T-cell (primary cell): ENCODE measurements around the gene BCLAF3. TPM values are rescaled to one million over a fixed set of nuclear protein-coding genes. Genes with fewer than 3 reads are reported as not detected.

ENCODE experiments used
- ATAC-seq, 4 experiments: fragments of 200-7000 bp in 3 of 4; fragments of 150-1000 bp in 1 of 4; cut with Tn5 transposase; replicated peaks in 1 of 4; 1 replicate in 3 of 4; 2 replicates in 1 of 4; pipeline ENCODE4 v1.10.0; 2021; ENCODE audit warnings: moderate library complexity in 3 of 4, mild to moderate bottlenecking in 2 of 4, moderate number of reproducible peaks in 1 of 4
- CTCF ChIA-PET, 2 donors: fragments of 300-600 bp; sonication (Branson Sonifier 250); formaldehyde crosslinking; loops; one replicate each; lab custom pipeline; 2022; ENCODE audit warnings: antibody characterized with exemption in 2 of 2; lab: Charles Lee
- POLR2A ChIA-PET, 2 donors: fragments of 300-600 bp; sonication (Branson Sonifier 250); formaldehyde crosslinking; loops; one replicate each; lab custom pipeline; 2022; ENCODE audit warnings: antibody characterized with exemption in 2 of 2; lab: Charles Lee
- DNase-seq, 35 experiments: peaks; one replicate each; pipeline versions ENCODE4 v3.0.0 to v3.0.0-alpha.2; 2013 to 2023
- H3K27ac ChIP-seq: one replicate; pipeline ENCODE4 v1.5.1; 2013; ENCODE audit warnings: low read length
- H3K27me3 ChIP-seq, 2 experiments: replicated peaks in 1 of 2; 1 replicate in 1 of 2; 2 replicates in 1 of 2; pipeline versions ENCODE4 v1.6.1 to v1.7.0; 2013; ENCODE audit warnings: low read length in 1 of 2, mixed read lengths in 1 of 2; ENCODE audit not compliant: control insufficient read depth in 2 of 2, insufficient read depth in 2 of 2; ENCODE audit errors: extremely low read depth in 1 of 2
- H3K36me3 ChIP-seq, 2 donors: 1 replicate in 1 of 2; 2 replicates in 1 of 2; pipeline versions ENCODE4 v1.6.1 to v1.7.0; 2013; ENCODE audit warnings: low read length in 1 of 2; ENCODE audit not compliant: control insufficient read depth in 2 of 2, insufficient read depth in 1 of 2; ENCODE audit errors: extremely low read depth in 1 of 2
- H3K4me1 ChIP-seq, 2 experiments: 1 replicate in 1 of 2; 2 replicates in 1 of 2; pipeline versions ENCODE4 v1.6.1 to v1.7.0; 2013; ENCODE audit warnings: low read length in 2 of 2, mixed read lengths in 1 of 2; ENCODE audit not compliant: insufficient read depth in 2 of 2, control insufficient read depth in 1 of 2; ENCODE audit errors: extremely low read depth in 1 of 2
- H3K4me3 ChIP-seq, 2 donors: 1 replicate in 1 of 2; 2 replicates in 1 of 2; pipeline versions ENCODE4 v1.5.1 to v1.7.0; 2013; ENCODE audit warnings: mild to moderate bottlenecking in 2 of 2, low read length in 1 of 2, moderate library complexity in 1 of 2; ENCODE audit not compliant: control insufficient read depth in 1 of 2; ENCODE audit errors: extremely low read depth in 1 of 2
- H3K9me3 ChIP-seq: 2 replicates; pipeline ENCODE4 v1.7.0; 2013
- H3K27ac Mint-ChIP-seq, 2 donors: one replicate each; pipeline ENCODE4 v1.8.0; 2020 to 2021; ENCODE audit warnings: mild to moderate bottlenecking in 2 of 2, mixed read lengths in 2 of 2
- H3K27me3 Mint-ChIP-seq, 2 donors: one replicate each; pipeline ENCODE4 v1.8.0; 2021 to 2022; ENCODE audit warnings: mixed read lengths in 2 of 2
- H3K36me3 Mint-ChIP-seq: one replicate; pipeline ENCODE4 v1.8.0; 2021; ENCODE audit warnings: mixed read lengths
- H3K4me1 Mint-ChIP-seq, 3 donors: one replicate each; pipeline ENCODE4 v1.8.0; 2020 to 2022; ENCODE audit warnings: mixed read lengths in 3 of 3, mild to moderate bottlenecking in 1 of 3
- H3K4me3 Mint-ChIP-seq, 3 donors: one replicate each; pipeline ENCODE4 v1.8.0; 2020 to 2022; ENCODE audit warnings: mild to moderate bottlenecking in 3 of 3, mixed read lengths in 3 of 3, moderate library complexity in 3 of 3
- H3K9me3 Mint-ChIP-seq, 3 donors: one replicate each; pipeline ENCODE4 v1.8.0; 2020 to 2022; ENCODE audit warnings: mixed read lengths in 3 of 3
- WGBS: methylation state at CpG from one replicate; pipeline ENCODE4 v1.1.5; 2013; ENCODE audit warnings: missing lambda C conversion rate; ENCODE audit not compliant: insufficient coverage; 5-methylcytosine and 5-hydroxymethylcytosine counted together
- total RNA-seq, 35 experiments: library from RNA in 6 of 35; stranded (reverse) in 6 of 35; fragments of 120-200 nt in 1 of 35; gene quantifications; one replicate each; pipeline versions ENCODE4 v1.2.1 to v1.2.4 and lab custom pipeline; 2013 to 2026

BCLAF3 gene
- total RNA-seq, 5 donors from 2014 or later (not counting 1 experiment from before 2014, with no cell fraction given), result 9.1 to 13.6 (median 10.0) TPM

DNA sequence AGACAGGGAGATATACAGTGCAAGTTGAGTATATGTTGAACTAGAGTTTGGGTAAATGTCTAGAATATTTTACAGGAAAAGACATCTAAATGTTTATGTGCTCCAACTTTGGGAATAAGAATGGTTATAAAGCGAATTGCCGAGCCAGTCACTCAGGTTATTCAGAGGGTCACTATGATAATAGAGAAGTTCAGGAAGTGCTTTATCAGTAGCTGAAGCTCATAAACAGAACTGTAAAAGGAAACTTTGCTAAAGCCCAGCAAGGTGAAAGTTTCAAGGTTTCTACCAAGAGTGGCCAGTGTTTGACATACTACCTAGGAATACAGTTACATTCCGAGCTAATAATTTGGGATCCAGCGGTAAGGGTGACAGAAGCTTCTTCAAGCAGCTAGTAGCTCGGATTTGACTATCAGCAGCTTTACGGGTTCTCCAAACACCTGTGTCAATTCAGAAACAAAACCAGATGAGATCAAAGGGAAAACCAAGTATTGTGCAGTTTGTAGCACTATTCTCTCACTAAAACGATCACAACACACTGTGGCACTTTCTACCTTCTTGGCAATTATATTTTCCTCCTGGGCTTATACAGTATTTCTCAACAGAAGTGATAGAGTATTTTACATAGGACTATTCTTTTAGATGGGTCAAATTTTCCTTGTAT is 17.2 kb upstream of the BCLAF3 start:
- CTCF ChIA-PET, result interaction anchor here in 1 of 2 donors (0.6 kb wide), 1 partner anchor 76 kb away, joined by 8 read pairs; no protein-coding TSS in a partner anchor
- Mint-ChIP-seq H3K4me3 (no peak overlapping the region), H3K27me3 (no peaks in the 10 kb centered on the region), H3K36me3 (no peaks in the 10 kb centered on the region), H3K27ac (no peak overlapping the region), H3K9me3 (no peaks in the 10 kb centered on the region), H3K4me1 (peaks cover 0 to 2% (median 1%) of the 10 kb centered on the region in 3 donors)
- WGBS, result 75% methylated on average over 3 of the region's 7 CpGs
- no peaks in the 10 kb centered on the region for H3K9me3 ChIP-seq
- no peak overlapping the region for H3K4me3 ChIP-seq
- H3K36me3 ChIP-seq, result no peaks in the 10 kb centered on the region
- H3K27me3 ChIP-seq, result no peaks in the 10 kb centered on the region
- POLR2A ChIA-PET, result interaction anchor here in 1 of 2 donors (0.6 to 0.7 kb wide), 2 partner anchors 296 to 1257 kb away, joined by 3 to 4 read pairs; no protein-coding TSS in a partner anchor
- ATAC-seq, result no peak
- no peak for DNase-seq
- no peak overlapping the region for H3K27ac ChIP-seq
- H3K4me1 ChIP-seq, result no peaks in the 10 kb centered on the region

DNA sequence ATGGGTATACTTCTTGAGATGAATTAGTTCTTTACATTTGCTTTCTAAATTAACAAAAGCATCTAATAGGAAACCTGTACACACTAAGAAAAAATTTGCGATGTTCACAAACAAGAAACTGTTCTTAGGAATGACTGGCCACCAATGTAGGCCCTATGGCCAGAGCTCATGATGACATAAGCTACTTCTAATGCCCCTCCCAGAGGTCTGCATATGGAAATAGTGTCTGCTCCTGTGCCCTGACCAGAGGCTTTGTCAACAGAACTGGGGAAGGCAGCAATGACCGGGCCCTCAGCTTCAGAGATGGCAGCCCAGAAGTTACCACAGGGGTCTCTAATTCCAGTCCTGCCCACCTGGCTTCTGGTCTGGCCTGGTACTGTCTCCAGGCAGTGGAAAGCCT is 15.0 kb upstream of the BCLAF3 start:
- H3K27ac Mint-ChIP-seq, result no peak overlapping the region
- Histone ChIP-seq H3K27ac (no peak overlapping the region), H3K4me3 (no peak overlapping the region), H3K4me1 (no peaks in the 10 kb centered on the region), H3K27me3 (no peaks in the 10 kb centered on the region), H3K36me3 (no peaks in the 10 kb centered on the region), H3K9me3 (no peaks in the 10 kb centered on the region)
- no peak for ATAC-seq
- ChIA-PET POLR2A (no interaction called here), CTCF (no interaction called here)
- DNase-seq, result no peak
- 100% methylated on average over 1 of the region's 2 CpGs for WGBS
- no peaks in the 10 kb centered on the region for H3K9me3 Mint-ChIP-seq
- no peaks in the 10 kb centered on the region for H3K36me3 Mint-ChIP-seq
- H3K27me3 Mint-ChIP-seq, result no peaks in the 10 kb centered on the region
- H3K4me1 Mint-ChIP-seq, result peaks cover 0 to 2% (median 1%) of the 10 kb centered on the region in 3 donors
- no peak overlapping the region for H3K4me3 Mint-ChIP-seq

DNA sequence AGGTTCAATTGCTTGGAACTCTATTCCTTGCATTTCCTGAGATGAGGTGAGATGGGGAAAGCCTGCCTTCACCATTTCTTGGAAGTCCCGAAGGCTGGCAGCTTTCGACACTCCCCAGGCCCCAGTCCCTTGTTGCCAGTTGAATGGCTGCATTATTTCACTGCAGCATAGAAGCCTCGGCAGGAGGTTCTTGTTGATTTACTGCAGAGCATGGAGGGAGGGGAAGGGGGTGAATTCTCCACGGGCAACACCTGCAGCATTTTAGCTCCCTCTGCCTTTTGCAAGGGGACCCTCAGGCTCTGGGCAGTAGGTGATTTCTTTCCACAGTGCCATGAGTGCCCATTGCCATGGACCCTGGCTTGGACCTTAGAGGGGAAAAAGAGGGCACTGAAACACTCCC is 10.7 kb upstream of the BCLAF3 start:
- no peak for ATAC-seq
- H3K9me3 Mint-ChIP-seq, result no peaks in the 10 kb centered on the region

DNA sequence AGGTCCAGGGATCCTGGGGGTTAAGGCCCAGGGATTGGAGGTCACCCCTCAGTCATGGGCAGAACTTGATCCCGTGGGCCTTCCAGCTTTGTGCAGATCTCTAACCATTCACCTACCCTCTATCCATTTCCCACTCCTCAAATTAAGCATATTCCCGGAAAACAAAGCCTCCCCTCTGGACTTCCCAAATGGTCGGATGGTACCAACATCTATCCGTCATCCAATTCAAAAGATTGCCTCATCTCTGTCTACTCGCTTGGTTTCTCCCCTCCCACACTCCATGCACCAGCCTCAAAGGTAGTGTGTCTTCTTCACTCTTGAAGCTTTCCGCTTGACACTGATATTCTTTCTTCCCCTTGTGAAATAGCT is 473 bp upstream of the BCLAF3 start:
- Mint-ChIP-seq H3K9me3 (no peaks in the 10 kb centered on the region), H3K36me3 (no peaks in the 10 kb centered on the region), H3K4me3 (peak overlapping the region; percentile 79 to 92 (median 87)), H3K4me1 (peaks cover 15 to 25% (median 22%) of the 10 kb centered on the region in 3 donors), H3K27ac (peak overlapping the region; percentile 90 to 94), H3K27me3 (peaks cover 0 to 15% of the 10 kb centered on the region in 2 donors)
- ATAC-seq (peak in 2 of 4 experiments; percentile 4 to 26), DNase-seq (peak in 9 of 35 experiments; percentile 0 to 35 (median 6))
- Histone ChIP-seq H3K9me3 (no peaks in the 10 kb centered on the region), H3K4me3 (peak overlapping the region; percentile 19 to 48), H3K36me3 (no peaks in the 10 kb centered on the region), H3K27ac (peak overlapping the region; percentile 74), H3K27me3 (no peaks in the 10 kb centered on the region), H3K4me1 (peaks cover 0 to 9% of the 10 kb centered on the region in 2 experiments)
- WGBS, result 17% methylated on average over 5 of the region's 6 CpGs
- POLR2A ChIA-PET, result no interaction called here
- CTCF ChIA-PET, result no interaction called here

More for the DNA sequence above, 10.7 kb upstream of the BCLAF3 start:
- CTCF ChIA-PET, result no interaction called here
- Histone ChIP-seq H3K4me3 (no peak overlapping the region), H3K9me3 (no peaks in the 10 kb centered on the region), H3K36me3 (no peaks in the 10 kb centered on the region), H3K27me3 (no peaks in the 10 kb centered on the region), H3K4me1 (no peaks in the 10 kb centered on the region), H3K27ac (no peak overlapping the region)
- H3K27ac Mint-ChIP-seq, result no peak overlapping the region
- H3K4me1 Mint-ChIP-seq, result no peaks in the 10 kb centered on the region
- no peak overlapping the region for H3K4me3 Mint-ChIP-seq
- peaks cover 0 to 4% of the 10 kb centered on the region in 2 donors for H3K27me3 Mint-ChIP-seq
- POLR2A ChIA-PET, result no interaction called here
- WGBS, result no CpG with 5 or more reads among the region's 4 CpGs
- no peaks in the 10 kb centered on the region for H3K36me3 Mint-ChIP-seq
- DNase-seq, result no peak

DNA sequence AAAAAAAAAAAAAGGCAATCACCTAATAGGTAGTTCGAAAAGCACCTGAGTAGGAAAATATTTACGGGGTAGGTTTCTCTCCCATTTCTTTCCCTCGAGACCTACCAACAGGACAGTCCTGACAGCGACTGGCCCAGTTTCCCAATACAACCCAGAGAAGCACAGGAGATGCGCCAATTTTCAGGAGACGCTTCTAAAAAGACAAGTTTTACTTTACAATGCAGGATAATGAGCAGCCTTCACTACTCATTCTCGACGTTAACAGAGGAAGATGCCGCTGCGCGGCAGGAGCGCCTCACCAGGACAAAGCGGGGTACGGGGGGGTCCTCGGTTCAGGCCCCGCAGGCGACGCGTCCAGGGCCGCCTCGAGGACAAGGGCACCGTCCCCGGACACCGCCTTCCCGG is 708 bp downstream of the BCLAF3 start:
- ATAC-seq (peak; percentile 29 to 42 (median 33)), DNase-seq (peak in 22 of 35 experiments; percentile 0 to 36 (median 14))
- ChIA-PET POLR2A (no interaction called here), CTCF (no interaction called here)
- Histone ChIP-seq H3K27me3 (no peaks in the 10 kb centered on the region), H3K4me3 (peak overlapping the region; percentile 29 to 63), H3K9me3 (no peaks in the 10 kb centered on the region), H3K27ac (peak overlapping the region; percentile 47), H3K36me3 (no peaks in the 10 kb centered on the region), H3K4me1 (peaks cover 0 to 9% of the 10 kb centered on the region in 2 experiments)
- no peaks in the 10 kb centered on the region for H3K9me3 Mint-ChIP-seq
- peaks cover 0 to 14% of the 10 kb centered on the region in 2 donors for H3K27me3 Mint-ChIP-seq
- H3K4me3 Mint-ChIP-seq, result peak overlapping the region; percentile 69 to 89 (median 70)
- peak overlapping the region; percentile 76 to 85 for H3K27ac Mint-ChIP-seq
- WGBS, result 0% methylated on average over 20 of the region's 25 CpGs
- H3K4me1 Mint-ChIP-seq, result peaks cover 15 to 27% (median 22%) of the 10 kb centered on the region in 3 donors
- H3K36me3 Mint-ChIP-seq, result no peaks in the 10 kb centered on the region

DNA sequence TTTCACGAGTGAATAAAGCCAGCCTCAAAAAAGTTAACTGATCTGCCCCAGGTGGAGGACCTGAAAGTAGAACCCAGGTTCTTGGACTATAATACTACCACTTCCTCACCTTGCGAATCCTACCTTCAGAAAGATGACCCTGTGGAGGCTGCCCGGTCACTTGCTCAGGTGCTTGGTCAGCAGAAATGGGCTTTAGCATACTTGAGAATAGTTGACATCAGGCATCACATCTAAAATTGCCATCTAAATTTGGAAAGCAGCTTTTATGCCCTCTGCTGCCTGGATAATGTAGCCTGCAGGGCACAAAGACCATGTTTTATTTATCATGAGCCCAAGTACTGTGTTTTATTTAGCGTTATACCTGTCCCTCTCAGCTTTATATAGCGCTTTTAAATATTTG is 3.0 kb downstream of the BCLAF3 start:
- Histone ChIP-seq H3K9me3 (no peaks in the 10 kb centered on the region), H3K36me3 (no peaks in the 10 kb centered on the region), H3K27ac (no peak overlapping the region), H3K4me3 (no peak overlapping the region), H3K27me3 (no peaks in the 10 kb centered on the region), H3K4me1 (peaks cover 0 to 9% of the 10 kb centered on the region in 2 experiments)
- ChIA-PET CTCF (no interaction called here), POLR2A (no interaction called here)
- DNase-seq (no peak), ATAC-seq (no peak)
- Mint-ChIP-seq H3K4me3 (no peak overlapping the region), H3K27me3 (peaks cover 0 to 9% of the 10 kb centered on the region in 2 donors), H3K4me1 (peaks cover 15 to 27% (median 22%) of the 10 kb centered on the region in 3 donors), H3K9me3 (no peaks in the 10 kb centered on the region), H3K27ac (no peak overlapping the region), H3K36me3 (no peaks in the 10 kb centered on the region)
- no CpG with 5 or more reads among the region's 5 CpGs for WGBS
